H1 (cell line): ENCODE measurements around the gene IGSF5.

Source experiments
- EP300 ChIP-seq, 2 experiments: IDR thresholded peaks; 1 replicate in 1 of 2; 2 replicates in 1 of 2; pipeline ENCODE4 v1.6.1; 2011 to 2012; ENCODE audit warnings: low read depth in 2 of 2, low read length in 2 of 2, mild to moderate bottlenecking in 2 of 2, borderline replicate concordance in 1 of 2, inconsistent platforms in 1 of 2, moderate library complexity in 1 of 2
- SIX5 ChIP-seq: IDR thresholded peaks from 2 replicates; pipeline ENCODE4 v1.6.1; 2011; ENCODE audit warnings: mild to moderate bottlenecking, low read depth, low read length
- SP1 ChIP-seq: IDR thresholded peaks from 2 replicates; pipeline ENCODE4 v1.6.1; 2011; ENCODE audit warnings: low read depth, low read length
- TAF1 ChIP-seq: IDR thresholded peaks from 2 replicates; pipeline ENCODE4 v1.6.1; 2011; ENCODE audit warnings: mild to moderate bottlenecking, low read depth, low read length
- TEAD4 ChIP-seq: IDR thresholded peaks from 2 replicates; pipeline ENCODE4 v1.6.1; 2012; ENCODE audit warnings: low read depth, low read length, inconsistent platforms, mixed read lengths
- YY1 ChIP-seq: IDR thresholded peaks from 2 replicates; pipeline ENCODE4 v1.6.1; 2011; ENCODE audit warnings: low read depth, mild to moderate bottlenecking, low read length
- TF ChIP-seq, protein P1 (sequence below), 3 experiments: IDR thresholded peaks; 1 replicate in 2 of 3; 2 replicates in 1 of 3; pipeline versions ENCODE4 v1.5.1 to v1.6.1; 2011; ENCODE audit warnings: low read length in 3 of 3, mild to moderate bottlenecking in 3 of 3, inconsistent platforms in 2 of 3, low read depth in 1 of 3, moderate library complexity in 1 of 3; ENCODE audit not compliant: insufficient read depth in 1 of 3; ENCODE audit errors: control extremely low read depth in 1 of 3
- TF ChIP-seq, protein P2 (sequence below): IDR thresholded peaks from 2 replicates; pipeline ENCODE4 v1.6.1; 2011; ENCODE audit warnings: low read depth, mild to moderate bottlenecking, low read length; ENCODE audit not compliant: insufficient read depth

DNA sequence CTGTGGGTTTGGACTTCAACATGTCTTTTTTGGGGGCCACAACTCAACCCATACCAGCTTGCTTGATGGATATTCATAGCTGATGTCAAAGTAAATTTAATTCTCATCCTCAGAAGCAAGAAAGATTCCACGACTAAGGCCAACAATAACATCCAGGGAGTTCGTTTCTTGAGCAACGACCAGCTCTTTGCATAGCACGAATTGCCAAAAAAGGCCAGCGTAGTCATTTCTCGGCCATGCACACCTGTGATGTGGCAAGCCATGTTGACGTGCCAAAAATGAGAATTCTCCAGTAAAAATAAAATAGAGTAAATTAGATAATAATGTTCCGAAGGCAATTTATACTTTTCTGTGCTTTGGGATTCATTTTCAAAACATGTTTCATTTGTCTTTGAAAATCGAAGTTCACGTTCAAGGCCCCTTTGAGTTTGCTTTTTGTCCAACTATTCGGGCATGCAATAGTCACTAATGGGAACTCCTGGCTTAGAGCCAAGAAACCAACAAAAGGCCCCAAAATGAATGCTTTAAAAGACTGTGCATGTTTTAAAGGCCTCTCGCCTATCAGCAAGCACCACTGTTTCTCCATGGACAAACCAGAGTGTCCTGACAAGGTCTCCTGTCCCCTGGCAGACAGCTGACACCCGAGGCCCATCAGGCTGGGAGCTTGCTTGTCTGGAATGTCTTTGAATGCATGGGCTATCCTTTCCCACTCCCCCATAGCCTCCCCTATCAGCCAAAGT, 14.4 kb upstream of the IGSF5 start:
- TF ChIP-seq, protein P1, sequence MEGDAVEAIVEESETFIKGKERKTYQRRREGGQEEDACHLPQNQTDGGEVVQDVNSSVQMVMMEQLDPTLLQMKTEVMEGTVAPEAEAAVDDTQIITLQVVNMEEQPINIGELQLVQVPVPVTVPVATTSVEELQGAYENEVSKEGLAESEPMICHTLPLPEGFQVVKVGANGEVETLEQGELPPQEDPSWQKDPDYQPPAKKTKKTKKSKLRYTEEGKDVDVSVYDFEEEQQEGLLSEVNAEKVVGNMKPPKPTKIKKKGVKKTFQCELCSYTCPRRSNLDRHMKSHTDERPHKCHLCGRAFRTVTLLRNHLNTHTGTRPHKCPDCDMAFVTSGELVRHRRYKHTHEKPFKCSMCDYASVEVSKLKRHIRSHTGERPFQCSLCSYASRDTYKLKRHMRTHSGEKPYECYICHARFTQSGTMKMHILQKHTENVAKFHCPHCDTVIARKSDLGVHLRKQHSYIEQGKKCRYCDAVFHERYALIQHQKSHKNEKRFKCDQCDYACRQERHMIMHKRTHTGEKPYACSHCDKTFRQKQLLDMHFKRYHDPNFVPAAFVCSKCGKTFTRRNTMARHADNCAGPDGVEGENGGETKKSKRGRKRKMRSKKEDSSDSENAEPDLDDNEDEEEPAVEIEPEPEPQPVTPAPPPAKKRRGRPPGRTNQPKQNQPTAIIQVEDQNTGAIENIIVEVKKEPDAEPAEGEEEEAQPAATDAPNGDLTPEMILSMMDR (IDR thresholded peaks at IDR 0.05; ENCODE audit: control extremely low read depth in 1 of 3, insufficient read depth in 1 of 3, low read depth in 1 of 3, low read length in 3 of 3) = no peak
- TF ChIP-seq YY1 = no peak
- no peak for TF ChIP-seq SIX5
- TF ChIP-seq TEAD4 = no peak
- no peak for TF ChIP-seq EP300 (IDR thresholded peaks at IDR 0.05; ENCODE audit: borderline replicate concordance in 1 of 2, low read depth in 2 of 2, low read length in 2 of 2)
- TF ChIP-seq, protein P2, sequence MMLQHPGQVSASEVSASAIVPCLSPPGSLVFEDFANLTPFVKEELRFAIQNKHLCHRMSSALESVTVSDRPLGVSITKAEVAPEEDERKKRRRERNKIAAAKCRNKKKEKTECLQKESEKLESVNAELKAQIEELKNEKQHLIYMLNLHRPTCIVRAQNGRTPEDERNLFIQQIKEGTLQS = no peak
- TF ChIP-seq TAF1 = no peak
- no peak for TF ChIP-seq SP1
